WTC11 (cell line): ENCODE measurements around the gene HIBADH. TPM values are rescaled to one million over a fixed set of nuclear protein-coding genes. Genes with fewer than 3 reads are reported as not detected.
A peak's percentile ranks its signal among the peaks of the same experiment; 100 is the strongest.

Experiments
- ATAC-seq: fragments of 200-7000 bp; cut with Tn5 transposase; 2 replicates; pipeline ENCODE4 v1.10.0; 2021; ENCODE audit warnings: mild to moderate bottlenecking, moderate library complexity
- Bru-seq: library from RNA; stranded (reverse); fragments of 400-500 nt; gene quantifications from one replicate; lab custom pipeline; 2021; lab: Mats Ljungman, UMichigan
- CTCF ChIA-PET: fragments of 300-600 bp; sonication (Branson Sonifier 250); formaldehyde crosslinking; loops from one replicate; lab custom pipeline; 2021; ENCODE audit warnings: antibody characterized with exemption; lab: Charles Lee
- POLR2A ChIA-PET: fragments of 350-600 bp; sonication (Branson Sonifier 250); formaldehyde crosslinking; loops from one replicate; lab custom pipeline; 2021; ENCODE audit warnings: antibody characterized with exemption; lab: Charles Lee
- DNase-seq: peaks from one replicate; pipeline ENCODE4 v3.0.0; 2021; ENCODE audit warnings: low spot score
- H3K27ac Mint-ChIP-seq: 2 replicates; pipeline ENCODE4 v1.8.0; 2021; ENCODE audit warnings: mixed read lengths
- H3K27me3 Mint-ChIP-seq: 2 replicates; pipeline ENCODE4 v1.8.0; 2021; ENCODE audit warnings: low read depth, mild to moderate bottlenecking, moderate library complexity, mixed read lengths
- H3K36me3 Mint-ChIP-seq: 2 replicates; pipeline ENCODE4 v1.8.0; 2021; ENCODE audit warnings: mixed read lengths
- H3K4me1 Mint-ChIP-seq: 2 replicates; pipeline ENCODE4 v1.8.0; 2022; ENCODE audit warnings: mixed read lengths
- H3K4me3 Mint-ChIP-seq: 2 replicates; pipeline ENCODE4 v1.8.0; 2021; ENCODE audit warnings: mild to moderate bottlenecking, moderate library complexity, mixed read lengths
- H3K9me3 Mint-ChIP-seq: 2 replicates; pipeline ENCODE4 v1.8.0; 2021; ENCODE audit warnings: mixed read lengths
- ATF6 ChIP-seq: sonication (generic); formaldehyde crosslinking; IDR thresholded peaks from 2 replicates; pipeline ENCODE4 v1.8.1; 2023; ENCODE audit warnings: mild to moderate bottlenecking, missing genetic modification reagents
- CDX4 ChIP-seq: fragments of 250-450 bp; sonication (Bioruptor Pico); IDR thresholded peaks from 2 replicates; pipeline ENCODE4 v1.9.0; 2021; ENCODE audit warnings: moderate library complexity, mild to moderate bottlenecking, inconsistent platforms, borderline replicate concordance
- IRF1 ChIP-seq: sonication (generic); formaldehyde crosslinking; IDR thresholded peaks from 2 replicates; pipeline ENCODE4 v1.8.0; 2023; ENCODE audit warnings: missing genetic modification reagents
- IRF2 ChIP-seq: sonication (generic); formaldehyde crosslinking; IDR thresholded peaks from 2 replicates; pipeline ENCODE4 v1.8.0; 2022; ENCODE audit warnings: low read depth, missing genetic modification reagents, borderline replicate concordance
- MLX ChIP-seq: sonication (generic); formaldehyde crosslinking; IDR thresholded peaks from 2 replicates; pipeline ENCODE4 v1.8.1; 2023; ENCODE audit warnings: mild to moderate bottlenecking, missing genetic modification reagents, moderate library complexity
- NFATC4 ChIP-seq: fragments of 250-450 bp; sonication (Bioruptor Pico); IDR thresholded peaks from 2 replicates; pipeline ENCODE4 v1.9.0; 2021; ENCODE audit warnings: mild to moderate bottlenecking
- NFYB ChIP-seq: sonication (generic); formaldehyde crosslinking; conservative IDR thresholded peaks from 2 replicates; pipeline ENCODE4 v1.8.0; 2022; ENCODE audit warnings: low read depth, missing genetic modification reagents
- NR3C1 ChIP-seq: sonication (generic); formaldehyde crosslinking; conservative IDR thresholded peaks from 2 replicates; pipeline ENCODE4 v1.8.1; 2023; ENCODE audit warnings: low read depth, mild to moderate bottlenecking, missing genetic modification reagents
- OVOL2 ChIP-seq: fragments of 250-450 bp; sonication (Bioruptor Pico); IDR thresholded peaks from 2 replicates; pipeline ENCODE4 v1.9.0; 2021; ENCODE audit warnings: mild to moderate bottlenecking, borderline replicate concordance
- PRDM15 ChIP-seq: sonication (generic); formaldehyde crosslinking; IDR thresholded peaks from 2 replicates; pipeline ENCODE4 v1.8.0; 2022; ENCODE audit warnings: missing genetic modification reagents
- RELA ChIP-seq: sonication (generic); formaldehyde crosslinking; IDR thresholded peaks from 2 replicates; pipeline ENCODE4 v1.8.1; 2022; ENCODE audit warnings: missing genetic modification reagents, mild to moderate bottlenecking, borderline replicate concordance
- SOX15 ChIP-seq: fragments of 250-450 bp; sonication (Bioruptor Pico); IDR thresholded peaks from 2 replicates; pipeline ENCODE4 v1.9.0; 2021; ENCODE audit warnings: mild to moderate bottlenecking
- SP1 ChIP-seq: sonication (generic); formaldehyde crosslinking; conservative IDR thresholded peaks from 2 replicates; pipeline ENCODE4 v1.8.1; 2022; ENCODE audit warnings: missing genetic modification reagents
- TCF7 ChIP-seq: sonication (generic); formaldehyde crosslinking; IDR thresholded peaks from 2 replicates; pipeline ENCODE4 v1.8.0; 2022; ENCODE audit warnings: mild to moderate bottlenecking, low read depth, missing genetic modification reagents, moderate library complexity
- TEAD1 ChIP-seq: sonication (generic); formaldehyde crosslinking; IDR thresholded peaks from 2 replicates; pipeline ENCODE4 v1.8.0; 2022; ENCODE audit warnings: mild to moderate bottlenecking, missing genetic modification reagents
- USF1 ChIP-seq: sonication (generic); formaldehyde crosslinking; IDR thresholded peaks from 2 replicates; pipeline ENCODE4 v1.8.0; 2022; ENCODE audit warnings: mild to moderate bottlenecking, missing genetic modification reagents
- ZNF138 ChIP-seq: sonication (generic); formaldehyde crosslinking; conservative IDR thresholded peaks from 2 replicates; pipeline ENCODE4 v1.8.1; 2022; ENCODE audit warnings: mild to moderate bottlenecking, moderate library complexity, missing genetic modification reagents
- ZNF219 ChIP-seq: sonication (generic); formaldehyde crosslinking; IDR thresholded peaks from 2 replicates; pipeline ENCODE4 v1.8.0; 2023; ENCODE audit warnings: missing genetic modification reagents, mild to moderate bottlenecking, borderline replicate concordance
- ZNF396 ChIP-seq: fragments of 250-450 bp; sonication (Bioruptor Pico); IDR thresholded peaks from 2 replicates; pipeline ENCODE4 v1.8.0; 2021; ENCODE audit warnings: mild to moderate bottlenecking, moderate library complexity, borderline replicate concordance
- ZNF671 ChIP-seq: fragments of 250-450 bp; sonication (Bioruptor Pico); IDR thresholded peaks from 2 replicates; pipeline ENCODE4 v1.8.0; 2021; ENCODE audit warnings: mild to moderate bottlenecking
- long read RNA-seq, 3 experiments: library from RNA in 1 of 3; library from capped mRNA in 1 of 3; library from polyadenylated mRNA in 1 of 3; unstranded in 2 of 3; stranded (forward) in 1 of 3; transcript quantifications; one replicate each; pipeline ENCODE4 v2.0.0, GENCODE V29; 2021
- total RNA-seq: library from RNA; stranded (reverse); gene quantifications from 3 replicates; pipeline ENCODE4 v1.2.3, GENCODE V29; 2021
- TF ChIP-seq, protein P1 (sequence below): sonication (generic); formaldehyde crosslinking; IDR thresholded peaks from 2 replicates; pipeline ENCODE4 v1.8.1; 2022; ENCODE audit warnings: mild to moderate bottlenecking, moderate library complexity, missing genetic modification reagents
- TF ChIP-seq, protein P2 (sequence below): sonication (generic); formaldehyde crosslinking; IDR thresholded peaks from 2 replicates; pipeline ENCODE4 v1.8.1; 2023; ENCODE audit warnings: mild to moderate bottlenecking, missing genetic modification reagents, moderate library complexity

The HIBADH gene
- total RNA-seq (27.9 to 37.7 TPM (median 37.0 TPM) in 3 replicates), Bru-seq, nascent RNA (percentile 80 among the genes with signal in this experiment)
- long read RNA-seq, experiment 1, transcript HIBADH-201 (8 exons, 1,990 nt): major isoform, 110 of 140 reads
- long read RNA-seq, experiment 1, partial matches to known transcripts: 9 of 140 reads
- long read RNA-seq, experiment 1, other reads (novel, unspliced or antisense): 21 of 140 reads
- long read RNA-seq, experiment 2, transcript HIBADH-201 (8 exons, 1,990 nt): major isoform, 35 of 74 reads
- long read RNA-seq, experiment 2, partial matches to known transcripts: 19 of 74 reads
- long read RNA-seq, experiment 2, other reads (novel, unspliced or antisense): 19 of 74 reads
- long read RNA-seq, experiment 3, transcript HIBADH-201 (8 exons, 1,990 nt): major isoform, 11 of 20 reads
- long read RNA-seq, experiment 3, partial matches to known transcripts: 3 of 20 reads
- long read RNA-seq, experiment 3, other reads (novel, unspliced or antisense): 6 of 20 reads

DNA sequence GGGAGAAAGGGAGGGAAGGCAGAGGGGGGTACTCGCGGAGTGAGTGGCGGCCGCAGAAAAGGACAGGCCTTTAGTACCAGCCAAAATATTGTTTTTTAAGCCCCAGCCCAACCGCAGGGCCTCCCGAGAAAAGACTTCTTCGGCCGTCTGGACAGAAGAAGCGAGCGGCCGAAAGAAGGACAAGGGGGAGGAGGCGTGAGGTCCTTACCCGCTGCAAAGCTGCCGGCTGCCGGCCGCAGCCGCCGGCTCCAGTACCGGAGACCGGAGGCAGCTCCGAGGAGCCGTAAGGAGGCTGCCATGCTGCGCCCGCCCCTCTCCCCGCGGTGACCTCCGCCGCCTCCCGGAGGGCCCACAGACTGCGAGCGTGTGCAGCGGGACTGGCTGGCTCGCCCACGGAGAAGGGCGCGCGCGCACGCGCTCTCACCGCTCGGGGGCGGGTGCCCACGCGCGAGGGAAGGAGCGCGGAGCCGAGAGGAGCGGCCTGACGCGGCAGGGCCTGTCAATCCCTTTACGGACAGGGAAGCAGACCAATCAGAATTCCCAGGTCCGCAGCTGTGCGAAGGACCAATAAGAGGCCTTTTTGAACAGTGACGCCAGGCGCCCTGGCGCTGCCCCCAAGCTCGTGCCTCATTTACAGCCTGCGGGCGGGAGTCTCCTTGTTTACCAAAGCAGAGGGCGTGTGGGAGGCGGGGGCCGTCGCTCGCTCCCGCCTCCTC, at the start of gene HIBADH:
TSS of gene HIBADH (minus strand) at position 394 of the 716 bp plus-strand sequence. CDS start at position 299, 95 bp downstream.
- peak within 1 kb of the TSS; percentile 36 for H3K27ac Mint-ChIP-seq
- ATAC-seq: peak; percentile 98
- POLR2A ChIA-PET: interaction anchor here (0.9 to 1.6 kb wide), 5 partner anchors 30 to 244 kb away, joined by 3 to 7 read pairs (median 4); partner anchors contain the start of gene TAX1BP1
- peak within 1 kb of the TSS; percentile 83 for H3K4me3 Mint-ChIP-seq
- H3K9me3 Mint-ChIP-seq: no peaks in the 10 kb centered on the region
- DNase-seq: peak; percentile 97
- H3K27me3 Mint-ChIP-seq: peaks cover 8% of the 10 kb centered on the region
- H3K36me3 Mint-ChIP-seq: no peaks in the 10 kb centered on the region
- CTCF ChIA-PET: interaction anchor here (0.6 to 1.5 kb wide), 7 partner anchors 18 to 467 kb away, joined by 3 to 5 read pairs (median 4); no protein-coding TSS in a partner anchor
- H3K4me1 Mint-ChIP-seq: peaks cover 17% of the 10 kb centered on the region
- TF ChIP-seq PRDM15 (CRISPR knock-in tag) (no peak), TEAD1 (CRISPR knock-in tag) (0 out of 2 replicates have a peak, but pooled peaks have one; percentile 71), NFYB (peak; percentile 96), TCF7 (no peak), USF1 (CRISPR knock-in tag) (0 out of 2 replicates have a peak, but pooled peaks have one; percentile 32), ZNF219 (CRISPR knock-in tag) (no peak), ZNF138 (no peak), ZNF671 (CRISPR knock-in tag) (no peak), SP1 (no peak; the same call in 1 of the 2 replicates), IRF1 (0 out of 2 replicates have a peak, but pooled peaks have one; percentile 38), OVOL2 (CRISPR knock-in tag) (no peak), NFATC4 (no peak), MLX (CRISPR knock-in tag) (no peak), RELA (CRISPR knock-in tag) (no peak), CDX4 (CRISPR knock-in tag) (no peak), ATF6 (CRISPR knock-in tag) (no peak), IRF2 (CRISPR knock-in tag) (no peak), ZNF396 (CRISPR knock-in tag) (no peak), NR3C1 (no peak), SOX15 (no peak)
- TF ChIP-seq, protein P1, sequence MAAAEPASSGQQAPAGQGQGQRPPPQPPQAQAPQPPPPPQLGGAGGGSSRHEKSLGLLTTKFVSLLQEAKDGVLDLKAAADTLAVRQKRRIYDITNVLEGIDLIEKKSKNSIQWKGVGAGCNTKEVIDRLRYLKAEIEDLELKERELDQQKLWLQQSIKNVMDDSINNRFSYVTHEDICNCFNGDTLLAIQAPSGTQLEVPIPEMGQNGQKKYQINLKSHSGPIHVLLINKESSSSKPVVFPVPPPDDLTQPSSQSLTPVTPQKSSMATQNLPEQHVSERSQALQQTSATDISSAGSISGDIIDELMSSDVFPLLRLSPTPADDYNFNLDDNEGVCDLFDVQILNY (CRISPR knock-in tag): peak; percentile 55; the same call in 1 of the 2 replicates
- TF ChIP-seq, protein P2, sequence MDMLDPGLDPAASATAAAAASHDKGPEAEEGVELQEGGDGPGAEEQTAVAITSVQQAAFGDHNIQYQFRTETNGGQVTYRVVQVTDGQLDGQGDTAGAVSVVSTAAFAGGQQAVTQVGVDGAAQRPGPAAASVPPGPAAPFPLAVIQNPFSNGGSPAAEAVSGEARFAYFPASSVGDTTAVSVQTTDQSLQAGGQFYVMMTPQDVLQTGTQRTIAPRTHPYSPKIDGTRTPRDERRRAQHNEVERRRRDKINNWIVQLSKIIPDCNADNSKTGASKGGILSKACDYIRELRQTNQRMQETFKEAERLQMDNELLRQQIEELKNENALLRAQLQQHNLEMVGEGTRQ (CRISPR knock-in tag): no peak
